GM18870 (cell line): ENCODE measurements around the gene HMGCS2.
"Not testable (repeated sequence)": the region's sequence is repeated elsewhere in the genome, so short reads cannot be mapped to it uniquely, and the experiment has no call there.

ENCODE experiments used
- ATAC-seq: cut with Tn5 transposase; IDR thresholded peaks from one replicate; pipeline ENCODE4 v1.9.1; 2021; ENCODE audit warnings: moderate library complexity; ENCODE audit not compliant: unreplicated experiment

HMGCS2 gene

DNA sequence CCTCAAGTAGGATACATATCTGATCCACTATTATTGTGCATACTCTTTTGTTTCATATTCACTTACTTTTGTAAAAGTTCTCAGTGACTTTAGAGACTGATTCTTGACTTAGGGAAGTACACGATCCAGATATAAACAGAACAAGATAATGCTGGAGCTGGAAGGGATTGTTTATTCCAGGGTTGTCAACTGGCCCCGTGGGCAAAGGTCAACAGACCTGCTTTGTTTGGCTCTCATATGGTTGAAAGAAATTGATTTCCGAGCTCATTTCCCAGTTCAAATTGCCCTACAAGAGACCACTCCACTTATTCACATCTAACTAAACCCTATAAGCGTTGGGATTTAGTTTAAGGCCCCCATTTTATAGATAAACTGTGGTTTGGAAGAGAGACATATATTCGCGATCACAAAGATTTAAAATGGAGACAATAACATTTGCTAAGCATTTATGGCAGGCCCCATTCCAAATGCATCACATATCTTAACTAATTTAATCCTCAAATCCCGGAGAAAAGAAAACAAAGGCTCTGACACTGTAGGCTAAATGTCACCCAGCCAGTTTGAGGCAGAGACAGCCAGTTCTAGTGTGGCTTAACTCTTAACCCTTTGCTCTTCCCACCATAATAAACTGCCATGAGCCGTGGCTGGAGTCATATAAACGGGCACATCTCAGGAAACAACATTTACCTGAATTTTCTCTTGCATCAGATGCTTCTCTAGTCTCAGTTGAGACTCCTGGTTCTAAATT, 21.9 kb upstream of the HMGCS2 start:
- ATAC-seq: no peak

DNA sequence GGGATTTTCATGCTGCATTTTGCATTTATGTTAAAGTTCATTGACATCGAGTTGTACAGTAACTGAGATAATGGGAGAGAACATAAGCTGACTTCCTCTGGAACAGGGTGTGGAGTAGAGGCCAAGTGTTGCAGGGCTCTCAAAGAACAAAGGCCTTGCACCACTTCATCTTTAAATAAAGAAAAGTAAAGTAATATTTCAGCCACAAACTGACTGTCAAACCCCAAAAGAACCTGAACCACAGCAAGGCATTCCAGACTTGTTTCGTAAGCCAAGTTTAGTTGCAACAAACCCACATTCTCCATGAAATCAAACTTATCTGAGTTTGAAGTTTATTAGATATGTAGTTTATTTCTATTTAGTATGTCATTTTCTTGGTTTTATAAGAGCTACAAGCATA, 19.1 kb upstream of the HMGCS2 start:
- no peak for ATAC-seq

DNA sequence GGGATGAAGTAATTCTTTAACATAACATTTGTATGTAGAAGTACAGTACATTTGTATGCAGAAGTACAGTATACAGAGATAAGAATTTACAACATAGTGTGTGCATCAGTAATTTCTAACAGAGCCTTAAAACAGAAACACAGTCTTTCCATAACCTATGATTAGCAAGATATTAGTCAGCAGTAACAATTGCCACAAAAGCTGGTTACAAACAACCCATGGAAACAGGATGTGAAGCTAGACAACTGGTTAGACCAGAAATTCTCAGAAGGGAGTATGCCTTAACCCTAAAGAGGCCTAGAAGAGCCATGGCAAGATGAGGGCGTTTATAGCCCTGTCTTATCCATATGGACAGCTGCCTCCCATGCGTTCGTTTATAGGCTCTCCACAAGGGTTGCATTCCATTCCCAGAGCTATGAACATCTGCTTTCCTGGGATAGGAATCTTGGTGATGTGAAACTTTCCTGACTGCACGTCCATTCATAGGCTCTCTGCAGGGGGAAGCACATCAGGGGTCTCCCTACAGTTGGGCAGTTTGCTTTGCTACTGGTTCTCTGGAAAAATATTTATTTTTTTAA, 17.9 kb upstream of the HMGCS2 start:
- ATAC-seq: not testable (repeated sequence)

DNA sequence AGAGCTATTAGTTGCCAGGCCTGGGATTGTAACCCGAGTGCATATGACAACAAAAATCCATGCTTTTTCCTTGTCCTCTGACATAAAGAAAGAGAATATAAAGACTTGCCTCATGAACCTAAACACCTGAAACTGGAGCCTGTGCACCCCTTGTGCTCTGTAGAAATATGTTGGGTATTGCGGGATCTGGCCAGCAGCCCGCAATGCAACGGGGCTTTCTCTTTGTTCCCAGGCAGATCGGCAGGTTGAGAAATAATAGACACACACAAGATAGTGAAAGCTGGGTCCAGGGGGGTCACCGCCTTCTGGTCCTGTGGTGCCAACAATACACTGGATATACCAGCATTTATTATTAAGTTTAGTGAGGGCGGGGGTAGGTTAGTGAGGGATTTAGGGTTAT, 17.3 kb upstream of the HMGCS2 start:
- not testable (repeated sequence) for ATAC-seq

DNA sequence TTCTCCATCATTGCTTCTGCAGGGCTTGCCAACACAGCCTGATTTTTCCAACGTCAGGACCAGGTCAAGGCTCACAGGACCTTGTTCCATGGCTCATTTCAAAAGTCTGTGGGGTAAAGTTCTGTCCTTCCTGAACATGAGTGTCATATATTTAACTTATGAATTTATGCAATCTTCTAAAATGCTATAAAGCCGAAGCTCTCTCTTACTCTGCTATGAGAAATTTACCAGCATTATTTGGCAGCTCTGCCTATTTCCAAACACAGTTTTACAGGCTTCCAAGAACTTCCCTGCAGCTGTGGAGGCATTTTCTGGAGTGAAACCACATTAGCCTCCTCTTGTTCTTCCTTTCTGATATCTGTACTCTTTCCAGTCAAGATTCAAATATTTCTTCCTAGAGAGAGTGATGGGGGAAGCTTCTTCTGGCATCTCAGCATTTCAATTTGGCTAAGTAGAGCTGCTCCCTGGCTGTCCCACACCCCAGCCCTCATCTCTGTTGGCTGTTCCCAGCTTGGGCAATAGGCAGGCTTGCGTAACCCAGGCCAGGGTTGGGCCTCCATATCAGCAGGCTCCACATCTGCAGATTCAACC, 15.6 kb upstream of the HMGCS2 start:
- no peak for ATAC-seq

DNA sequence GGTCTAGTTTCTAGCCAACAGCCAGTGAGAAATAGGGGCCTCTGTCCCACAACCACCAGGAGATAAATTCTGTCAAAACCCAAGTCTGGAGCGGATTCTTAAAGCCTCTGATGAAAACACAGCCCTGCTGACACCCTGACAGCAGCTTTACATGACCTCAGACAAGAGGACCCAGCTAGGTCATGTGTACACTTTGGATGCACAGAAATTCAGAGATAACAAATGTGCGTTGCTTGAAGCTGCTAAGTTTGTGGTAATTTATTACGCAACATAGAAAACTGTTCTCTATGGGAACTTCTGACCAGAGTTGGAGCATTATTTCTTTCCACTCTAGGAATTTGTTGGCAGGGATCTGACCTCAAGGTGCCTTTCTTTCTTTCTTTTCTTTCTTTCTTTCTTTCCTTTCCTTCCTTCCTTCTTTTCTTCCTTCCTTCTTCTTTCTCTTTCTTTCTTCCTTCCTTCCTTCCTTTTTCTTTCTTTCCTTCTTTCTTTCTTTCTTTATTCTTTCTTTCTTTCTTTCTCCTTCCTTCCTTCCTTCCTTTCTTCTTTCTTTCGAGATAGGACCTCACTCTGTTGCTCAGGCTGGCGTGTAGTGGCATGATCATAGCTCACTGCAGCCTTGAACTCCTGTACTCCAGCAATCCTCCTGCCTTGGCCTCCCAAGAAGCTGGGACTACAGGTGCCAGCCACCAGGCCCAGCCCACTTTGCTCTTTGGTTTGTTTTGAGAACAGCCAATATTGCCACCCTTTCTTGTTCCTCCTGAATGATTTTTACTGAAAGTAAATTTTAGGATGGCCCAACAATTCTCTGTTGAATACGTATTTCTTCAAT, 14.9 kb upstream of the HMGCS2 start:
- ATAC-seq: no peak

DNA sequence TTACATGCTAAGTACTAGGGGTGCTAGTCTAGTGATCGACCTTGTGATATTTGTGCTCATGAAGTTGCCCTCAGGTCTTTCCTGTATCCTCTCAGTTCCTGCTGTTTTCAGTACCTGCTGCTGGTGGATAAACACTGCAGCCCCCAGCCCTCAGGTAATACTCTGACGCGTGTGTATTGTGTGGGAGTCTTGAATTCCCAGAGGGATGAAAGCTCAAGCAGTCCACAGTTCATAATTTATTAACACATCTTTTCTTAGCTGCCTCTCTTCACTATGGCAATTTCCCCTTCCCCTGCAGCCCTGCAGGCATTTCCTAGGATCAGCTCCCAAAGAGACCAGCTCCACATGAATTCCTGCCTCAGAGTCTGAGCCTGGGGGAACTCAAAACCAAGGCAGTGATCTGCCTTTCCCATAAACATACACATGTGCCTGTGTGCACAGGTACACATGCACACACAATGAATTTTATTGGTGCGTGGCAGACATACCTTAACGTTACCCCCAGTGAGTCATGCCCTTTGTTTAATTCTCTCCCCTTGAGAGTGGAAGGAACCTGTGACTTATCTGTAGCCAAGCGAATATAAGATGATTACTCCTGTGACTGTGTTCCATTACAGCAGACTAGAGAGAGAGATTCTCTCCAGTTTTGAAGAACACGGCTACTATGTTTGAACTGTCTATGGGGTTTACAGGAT, 14.1 kb upstream of the HMGCS2 start:
- ATAC-seq: no peak

DNA sequence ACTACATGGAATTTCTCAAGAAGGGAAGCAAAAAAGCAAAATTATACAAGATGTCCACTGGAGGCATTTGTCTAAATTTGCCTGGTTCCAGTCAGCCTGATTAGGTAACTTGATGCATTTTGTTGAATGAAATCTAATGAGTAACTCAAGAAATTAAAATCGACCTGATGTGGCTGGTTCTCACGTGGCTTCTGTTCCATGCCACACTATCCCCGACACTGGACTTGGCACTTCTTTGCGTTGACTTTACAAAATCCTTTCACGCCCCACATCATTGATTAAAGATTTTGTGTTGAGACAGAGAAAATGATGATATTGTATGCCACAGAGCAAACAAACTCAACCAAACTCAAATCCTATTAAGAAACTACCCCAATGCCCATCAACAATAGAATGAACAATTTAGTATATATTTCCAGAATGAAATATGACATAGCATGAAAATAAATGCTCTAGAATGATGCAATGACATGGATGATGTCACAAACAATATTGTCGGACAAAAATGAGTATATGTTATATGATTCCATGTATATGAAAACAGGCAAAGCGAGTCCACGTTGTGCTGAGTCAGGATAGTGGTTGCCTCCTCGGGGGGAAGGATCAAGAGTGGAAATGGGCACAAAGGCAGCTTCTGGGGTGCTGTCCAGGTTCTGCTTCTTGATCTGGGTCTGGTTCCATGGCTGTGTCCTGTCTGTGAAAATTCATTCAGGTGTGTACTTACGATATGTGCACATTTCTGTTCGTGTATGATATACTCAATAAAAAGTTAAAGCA, 12.9 kb upstream of the HMGCS2 start:
- no peak for ATAC-seq

DNA sequence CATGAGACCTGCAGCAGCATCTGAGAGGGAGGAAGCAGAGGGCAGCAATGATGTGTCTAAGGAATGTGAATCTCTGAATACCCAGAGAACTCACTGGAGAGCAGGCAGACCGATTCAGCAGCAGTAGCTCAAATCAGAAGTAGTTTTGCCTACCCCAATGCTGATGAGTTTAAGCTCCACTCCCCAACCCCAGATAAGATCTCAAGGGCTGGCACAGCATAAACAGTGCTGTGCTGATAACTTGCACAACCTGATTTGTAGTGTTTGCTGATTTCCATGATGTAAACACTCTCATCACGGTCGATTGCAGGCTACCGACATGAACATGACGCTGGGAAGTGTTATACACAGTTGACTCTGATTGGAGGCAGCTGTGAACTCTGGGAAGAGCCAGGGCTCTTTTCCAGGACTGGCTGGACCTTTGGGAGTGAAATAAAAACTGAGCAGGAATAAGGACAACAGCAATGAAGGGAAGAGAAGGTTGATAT, 11.2 kb upstream of the HMGCS2 start:
- ATAC-seq: no peak

DNA sequence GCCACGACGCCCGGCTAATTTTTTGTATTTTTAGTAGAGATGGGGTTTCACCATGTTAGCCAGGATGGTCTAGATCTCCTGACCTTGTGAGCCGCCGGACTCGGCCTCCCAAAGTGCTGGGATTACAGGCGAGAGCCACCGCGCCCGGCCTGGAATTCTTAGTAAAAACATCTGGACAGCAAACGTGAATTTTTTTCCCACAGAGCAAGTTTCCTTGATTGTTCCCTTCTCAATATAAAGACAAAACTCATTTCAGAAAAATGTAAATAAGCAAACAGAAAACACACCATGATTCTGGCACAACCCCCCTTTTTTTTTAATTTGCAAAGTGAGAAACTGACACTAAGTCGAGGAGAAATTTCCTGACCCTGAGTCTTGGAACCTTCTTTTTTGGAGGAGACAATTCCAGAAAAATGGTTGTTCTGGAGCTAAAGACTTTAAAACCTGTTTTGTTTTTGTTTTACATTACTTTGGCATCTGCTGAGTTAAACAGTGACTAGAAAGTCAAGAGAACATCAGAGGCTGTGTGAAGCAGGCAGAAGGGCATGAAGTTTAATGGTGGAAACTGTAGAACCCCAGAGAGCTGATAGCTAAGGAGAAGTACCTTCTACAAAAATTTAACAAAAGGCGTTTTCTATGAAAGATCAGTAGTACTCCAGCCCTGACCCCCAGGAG, 10.3 kb upstream of the HMGCS2 start:
- no peak for ATAC-seq

DNA sequence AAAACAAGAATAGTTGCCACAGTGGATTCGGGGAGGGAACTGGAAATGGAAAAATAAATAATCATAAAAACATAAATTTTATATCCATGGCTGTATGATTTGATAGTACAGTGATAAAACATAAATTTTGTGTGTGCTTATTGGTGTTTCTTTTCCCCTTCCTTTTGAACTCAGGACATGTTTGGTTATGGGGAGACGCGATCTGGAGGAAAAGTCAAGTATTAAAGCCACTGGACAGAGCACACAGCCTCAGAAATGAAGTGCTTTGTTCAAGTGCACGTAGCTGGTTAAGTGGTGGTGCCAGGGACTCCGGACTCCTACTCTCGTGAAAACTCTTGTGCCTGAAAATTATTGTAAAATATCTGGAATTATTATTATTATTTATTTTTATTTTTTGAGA, 9.7 kb upstream of the HMGCS2 start:
- ATAC-seq: no peak

DNA sequence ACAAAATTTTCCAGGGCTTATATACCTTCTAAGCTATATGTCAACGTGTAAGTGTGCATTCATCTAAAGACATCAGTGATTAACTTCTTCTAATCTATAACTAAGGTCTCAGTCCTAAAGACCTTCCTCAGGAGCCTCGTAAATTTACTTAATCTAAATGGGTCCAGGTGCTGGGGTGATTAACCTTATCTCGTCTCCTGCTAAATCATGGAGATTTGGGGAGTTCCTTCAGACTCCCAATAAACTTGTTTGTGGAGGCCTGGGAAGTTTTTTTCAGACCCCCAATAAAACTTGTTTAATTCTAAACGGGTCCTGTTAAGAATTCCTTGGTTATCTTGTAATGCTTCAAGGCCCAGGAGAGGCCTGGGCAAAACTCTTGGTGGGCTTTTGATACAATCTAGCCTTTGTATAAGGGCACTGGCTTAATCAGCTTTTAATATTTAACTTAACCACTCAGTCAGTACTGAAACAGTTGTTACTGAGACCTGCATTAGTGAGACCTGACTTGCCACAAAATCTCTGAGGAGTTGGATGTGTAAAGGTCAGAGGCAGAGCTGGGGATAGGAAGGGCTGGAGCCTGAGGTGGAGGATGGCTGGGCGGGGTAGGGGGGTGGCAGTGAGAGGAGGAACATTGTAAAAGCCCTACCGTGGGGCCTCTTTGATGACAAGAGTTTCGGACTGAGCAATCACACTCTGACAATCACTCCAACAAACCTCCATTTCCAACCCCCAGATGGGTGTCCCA, 6.2 kb upstream of the HMGCS2 start:
- ATAC-seq: no peak

DNA sequence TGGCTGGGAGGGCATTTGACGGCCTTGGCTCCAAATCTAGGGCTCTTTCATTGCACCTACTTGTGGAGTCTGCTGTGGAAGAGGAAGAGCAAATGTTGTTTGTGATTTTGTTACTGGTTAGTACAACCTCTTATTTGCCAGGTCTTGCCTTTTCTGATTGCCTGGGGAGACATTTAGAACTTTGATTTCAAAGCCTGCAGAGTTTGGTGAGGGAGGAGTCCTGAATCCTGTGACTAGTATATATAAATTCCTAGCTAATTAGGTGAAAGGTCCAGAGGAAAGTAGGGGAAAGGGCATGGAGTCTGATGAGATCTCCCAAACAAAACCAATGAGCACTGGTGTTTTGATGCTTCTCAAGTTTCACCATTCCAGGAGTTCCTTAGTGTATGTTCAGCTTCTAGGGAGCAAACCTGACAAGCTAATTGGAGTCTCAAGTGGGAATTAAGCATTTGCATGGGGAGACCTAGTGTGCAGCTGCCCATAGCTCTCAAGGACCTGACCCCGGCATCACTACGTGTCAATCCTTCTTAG, 5.1 kb upstream of the HMGCS2 start:
- ATAC-seq: no peak

DNA sequence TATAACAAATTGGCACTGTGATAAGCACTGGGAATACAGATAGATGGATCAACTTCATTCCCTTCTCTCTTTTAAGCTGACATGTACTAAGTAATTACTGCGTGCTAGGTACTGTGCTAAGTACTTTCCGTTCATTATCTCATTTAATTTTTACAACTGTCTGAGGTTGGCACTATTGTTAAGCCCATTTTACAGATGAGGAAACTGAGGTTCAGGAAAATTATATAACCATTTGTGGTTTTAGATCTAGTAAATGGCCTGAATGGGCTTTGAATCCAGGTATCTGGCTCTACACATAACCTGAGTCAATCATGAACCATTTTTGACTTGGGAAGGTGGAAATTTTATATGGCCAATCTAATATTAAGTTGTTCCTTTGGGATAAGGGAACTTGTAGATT, 3.6 kb upstream of the HMGCS2 start:
- no peak for ATAC-seq

DNA sequence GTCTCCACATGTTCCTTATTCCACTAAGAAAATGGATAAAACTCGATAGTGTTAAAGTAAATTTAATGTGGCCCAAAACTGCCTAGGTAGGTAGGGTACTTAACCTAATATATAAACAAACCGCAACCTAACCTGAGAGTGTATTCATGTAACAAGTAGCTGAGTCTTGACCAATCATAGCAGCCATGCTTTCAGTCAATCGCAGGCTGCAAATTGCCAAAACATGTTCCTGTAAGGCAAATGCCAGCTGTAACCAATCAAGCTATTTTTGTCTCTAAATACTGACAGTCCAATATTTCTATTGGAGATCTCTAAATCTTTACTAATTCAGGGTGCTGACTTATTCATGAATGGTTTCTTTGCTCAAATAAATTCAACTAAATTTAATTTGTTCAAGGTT, 3.1 kb upstream of the HMGCS2 start:
- ATAC-seq: no peak

DNA sequence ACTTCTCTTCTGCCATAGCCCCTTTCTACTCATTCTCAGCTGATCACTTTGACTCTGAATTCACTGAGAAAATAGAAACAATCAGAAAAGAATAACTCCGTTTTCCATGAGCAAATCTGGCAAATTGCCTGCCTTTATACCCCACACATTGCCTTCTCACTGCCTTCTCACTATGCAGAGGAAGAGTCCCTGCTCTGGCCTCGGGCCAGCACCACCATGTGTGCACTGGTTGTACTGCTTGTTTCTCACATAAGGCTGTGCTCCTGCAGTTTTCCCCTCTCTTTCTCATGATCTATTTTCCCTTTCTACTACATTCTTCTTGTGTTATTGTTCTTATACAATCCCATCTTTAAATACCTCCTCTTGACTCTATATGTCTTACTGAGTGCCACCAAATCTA, 2.3 kb upstream of the HMGCS2 start:
- no peak for ATAC-seq

DNA sequence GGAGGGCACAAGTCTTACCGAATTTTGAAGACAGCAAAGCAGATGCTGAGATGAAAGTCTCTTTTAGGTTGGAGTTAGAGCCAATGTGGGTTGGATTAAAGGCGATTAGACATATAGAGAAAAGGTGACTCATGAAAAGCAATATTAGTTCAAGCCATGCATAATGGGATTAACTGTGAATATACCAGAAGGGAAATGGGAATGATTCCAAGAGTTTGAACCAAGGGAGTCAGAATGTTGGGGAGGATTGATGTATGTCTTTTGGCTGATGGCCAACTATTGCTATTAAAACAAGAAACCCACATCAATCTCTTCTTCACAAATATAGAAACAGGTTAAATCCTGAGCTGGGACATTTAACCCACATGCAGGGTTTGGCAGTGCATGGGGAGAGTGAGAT, 1.2 kb downstream of the HMGCS2 start:
- ATAC-seq: no peak

DNA sequence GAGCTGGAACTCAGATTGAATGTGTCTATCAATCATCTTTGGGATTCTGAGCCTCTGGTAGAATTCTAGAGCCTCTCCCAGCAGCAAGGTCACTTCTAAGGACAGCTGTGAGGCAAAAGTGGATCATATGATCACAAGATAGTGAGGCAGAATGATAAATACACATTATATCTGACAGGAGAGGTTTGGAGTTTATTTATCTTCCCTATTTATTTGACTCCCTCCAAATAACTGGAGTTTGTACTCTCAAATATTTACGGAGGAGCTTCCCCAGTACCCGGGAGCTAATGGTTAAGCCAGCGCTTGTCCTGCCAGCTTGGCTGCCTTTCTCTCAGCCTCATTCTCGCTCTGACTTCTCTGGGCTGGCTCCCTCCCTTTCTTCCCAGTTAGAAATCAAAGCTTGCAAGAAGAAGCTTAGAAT, 2.3 kb downstream of the HMGCS2 start:
- no peak for ATAC-seq

DNA sequence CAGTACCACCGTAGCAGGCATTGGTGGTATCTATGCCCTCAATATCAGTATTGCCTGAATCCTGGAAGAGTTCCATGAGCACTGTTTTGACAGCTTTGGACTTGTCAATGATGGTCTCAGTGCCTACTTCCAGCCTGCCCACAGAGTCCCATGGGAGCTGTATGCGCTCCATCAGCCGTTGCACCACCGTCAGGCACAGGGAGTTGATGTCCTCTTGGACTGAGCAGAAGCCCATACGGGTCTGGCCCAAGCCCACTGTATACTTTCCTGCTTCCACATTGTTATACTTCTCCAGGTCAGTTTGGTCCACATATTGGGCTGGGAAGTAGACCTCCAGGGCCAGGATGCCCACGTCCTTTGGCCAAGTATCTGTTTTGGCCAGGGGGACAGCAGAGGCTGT, 4.5 kb downstream of the HMGCS2 start:
- no peak for ATAC-seq
